Astrocyte of the hippocampus (primary cell): ENCODE measurements around the gene NDFIP1.
"Not testable (repeated sequence)": the region's sequence is repeated elsewhere in the genome, so short reads cannot be mapped to it uniquely, and the experiment has no call there.

Experiments used
- DNase-seq: peaks from one replicate; pipeline ENCODE4 v3.0.0; 2011; ENCODE audit warnings: low read depth, low spot score

NDFIP1 gene, protein sequence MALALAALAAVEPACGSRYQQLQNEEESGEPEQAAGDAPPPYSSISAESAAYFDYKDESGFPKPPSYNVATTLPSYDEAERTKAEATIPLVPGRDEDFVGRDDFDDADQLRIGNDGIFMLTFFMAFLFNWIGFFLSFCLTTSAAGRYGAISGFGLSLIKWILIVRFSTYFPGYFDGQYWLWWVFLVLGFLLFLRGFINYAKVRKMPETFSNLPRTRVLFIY

GRCh38 chr5:142108432-142109330 lies at the start of gene NDFIP1:
Gene NDFIP1 (plus strand): TSS chr5:142108779. CDS start chr5:142108975, 196 bp downstream.
- DNase-seq, result peak; percentile 95

DNA sequence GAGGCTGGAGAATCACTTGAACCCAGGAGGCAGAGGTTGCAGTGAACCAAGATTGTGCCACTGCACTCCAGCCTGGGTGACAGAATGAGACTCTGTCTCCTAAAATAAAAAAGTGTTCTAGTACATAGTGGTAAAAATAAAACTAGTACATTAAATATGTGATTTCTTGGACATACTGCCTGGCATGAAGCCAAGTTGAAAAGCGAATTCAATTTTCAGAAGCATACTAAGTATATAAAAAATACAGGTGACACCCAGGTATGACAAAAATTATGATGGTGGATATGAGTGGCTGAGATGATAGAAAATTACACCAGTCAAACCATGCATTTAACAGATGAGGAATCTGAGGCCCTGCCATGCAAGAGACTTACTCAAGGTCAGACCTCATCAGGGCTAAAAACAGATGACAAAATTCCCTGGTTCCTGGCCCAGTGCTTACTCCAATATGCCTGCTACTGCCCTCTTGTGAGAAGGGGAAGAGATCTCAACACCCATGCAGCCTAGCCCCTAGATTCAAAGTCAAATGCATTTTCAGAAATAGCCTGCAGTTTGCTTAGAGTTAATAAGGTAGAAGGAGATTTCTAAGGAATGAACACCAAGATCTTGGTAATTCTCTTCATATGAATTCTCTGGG lies 49.2 kb upstream of the NDFIP1 start:
- DNase-seq, result peak; percentile 23

- no peak for DNase-seq
Observed at GRCh38 chr5:142063376-142063775, 45.2 kb upstream of the NDFIP1 start.

DNA sequence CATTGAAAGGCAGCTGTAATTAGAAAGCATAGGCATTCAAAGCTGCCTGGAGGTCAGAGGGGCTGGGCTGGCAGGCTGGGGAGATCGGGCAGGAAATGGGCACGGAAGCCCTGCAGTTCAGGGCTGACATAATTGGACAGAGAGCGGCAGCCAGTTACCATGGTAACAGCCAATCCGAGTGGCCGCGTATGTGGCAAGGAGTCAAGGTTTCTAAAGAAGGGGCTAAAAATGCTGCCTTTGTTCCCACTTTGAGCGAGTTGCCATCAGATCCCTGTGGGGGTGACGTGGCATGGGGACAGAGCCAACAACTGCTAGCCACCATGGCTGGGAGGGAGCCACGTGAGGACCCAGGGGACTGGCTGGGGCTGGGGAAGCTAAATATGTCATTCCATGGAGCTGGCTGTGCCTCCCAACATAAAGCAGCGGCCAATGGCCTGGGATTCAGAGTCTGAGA lies 44.7 kb upstream of the NDFIP1 start:
- peak; percentile 98 for DNase-seq

DNA sequence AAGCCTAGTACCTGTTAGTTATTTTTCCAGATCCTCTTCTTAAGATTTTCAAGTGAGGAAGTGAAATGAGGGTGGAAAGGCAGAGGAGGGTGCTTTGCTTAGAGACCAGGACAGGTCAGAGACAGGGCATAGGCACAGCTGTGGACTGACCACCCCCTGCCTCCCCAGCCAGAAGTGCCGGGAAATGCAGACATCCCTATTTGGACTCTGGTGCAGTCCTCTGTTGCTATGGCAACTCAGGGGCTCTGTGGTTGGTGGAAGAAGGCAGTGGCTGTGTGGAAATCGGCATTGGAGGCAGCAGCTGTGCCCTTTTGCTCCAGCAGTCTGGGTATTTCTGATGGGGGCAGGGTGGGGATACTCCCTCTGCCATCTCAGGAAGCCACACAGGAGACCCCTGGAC lies 43.3 kb upstream of the NDFIP1 start:
- DNase-seq, result peak; percentile 81

- DNase-seq, result no peak
Observed at GRCh38 chr5:142069606-142070399, 38.8 kb upstream of the NDFIP1 start.

DNA sequence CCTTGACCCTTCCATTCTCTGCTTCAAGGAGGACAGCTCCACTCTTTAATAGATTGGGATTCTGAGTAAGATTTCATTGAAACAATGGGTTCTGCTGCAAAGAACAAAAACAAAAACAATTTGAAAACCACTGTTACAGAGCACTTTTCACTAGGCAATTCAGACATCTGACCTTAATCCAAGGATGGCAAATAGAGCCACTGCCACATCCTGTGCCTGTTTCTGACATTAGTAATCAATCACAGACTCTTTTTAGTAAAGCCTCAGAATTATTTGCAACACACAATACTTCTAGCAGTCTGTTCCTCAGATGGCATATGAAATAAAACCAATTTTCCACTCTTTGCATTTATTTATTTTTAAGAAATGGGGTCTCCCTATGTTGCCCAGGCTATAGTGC lies 37.8 kb upstream of the NDFIP1 start:
- DNase-seq, result no peak

- DNase-seq, result no peak
Observed at GRCh38 chr5:142072488-142072887, 36.1 kb upstream of the NDFIP1 start.

GRCh38 chr5:142073362-142073988 lies 35.1 kb upstream of the NDFIP1 start:
- DNase-seq, result no peak

DNA sequence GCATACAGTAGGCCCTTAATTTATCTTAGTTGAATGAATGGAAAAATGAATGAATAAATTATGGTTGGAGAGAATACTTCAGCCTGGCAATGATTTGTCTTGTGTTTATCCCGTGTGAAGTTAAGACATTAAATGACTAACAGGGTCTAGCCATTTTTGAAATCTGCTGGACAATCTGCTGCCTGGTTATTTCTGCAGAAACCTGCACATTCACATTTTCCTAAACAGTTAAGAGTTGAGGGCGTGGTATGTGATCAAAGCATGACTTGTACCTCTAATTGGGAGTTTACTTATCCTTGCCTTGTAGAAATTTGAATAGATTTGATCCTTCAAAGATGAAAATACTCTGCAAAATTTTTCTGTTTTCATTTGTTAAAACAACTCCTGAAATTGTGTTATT lies 34.6 kb upstream of the NDFIP1 start:
- no peak for DNase-seq

GRCh38 chr5:142078221-142078620 lies 30.4 kb upstream of the NDFIP1 start:
- DNase-seq, result no peak

DNA sequence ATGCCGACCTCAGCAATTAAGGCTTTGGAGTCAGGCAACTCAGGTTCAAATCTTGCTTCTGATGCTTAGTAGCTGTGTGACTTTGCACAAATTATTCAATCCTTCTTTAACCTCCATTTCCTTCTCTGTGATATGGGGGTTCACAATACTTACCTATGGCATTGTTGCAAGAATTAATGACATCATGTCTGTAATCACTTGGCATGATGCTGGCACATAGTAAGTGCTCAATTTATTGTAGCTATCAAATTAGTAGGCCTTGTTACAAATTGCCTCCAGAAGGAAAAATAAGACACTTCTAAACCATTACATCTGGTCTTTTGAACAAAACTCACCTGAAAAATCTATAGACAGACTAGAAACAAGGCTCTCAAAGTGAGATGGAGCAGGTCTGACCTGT lies 29.9 kb upstream of the NDFIP1 start:
- no peak for DNase-seq

GRCh38 chr5:142079306-142079721 lies 29.3 kb upstream of the NDFIP1 start:
- DNase-seq, result peak; percentile 39

DNA sequence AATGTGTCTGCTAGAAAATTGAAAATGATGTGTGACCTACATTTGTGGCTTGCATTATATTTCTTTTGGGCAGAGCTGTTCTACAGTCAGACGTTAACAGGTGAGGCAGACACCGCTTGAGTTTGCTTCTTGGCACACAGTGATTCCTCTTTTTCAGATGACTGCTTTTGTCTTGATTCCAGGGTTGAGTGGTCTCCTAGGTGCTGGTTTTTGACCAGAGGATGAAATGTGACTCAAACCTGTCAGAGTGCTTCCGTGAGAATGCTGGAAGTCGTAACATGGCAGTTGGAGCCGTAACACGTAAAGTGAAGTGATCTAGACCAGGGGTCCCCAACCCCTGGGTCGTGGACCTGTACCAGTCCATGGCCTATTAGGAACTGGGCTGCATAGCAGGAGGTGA lies 28.3 kb upstream of the NDFIP1 start:
- no peak for DNase-seq

DNA sequence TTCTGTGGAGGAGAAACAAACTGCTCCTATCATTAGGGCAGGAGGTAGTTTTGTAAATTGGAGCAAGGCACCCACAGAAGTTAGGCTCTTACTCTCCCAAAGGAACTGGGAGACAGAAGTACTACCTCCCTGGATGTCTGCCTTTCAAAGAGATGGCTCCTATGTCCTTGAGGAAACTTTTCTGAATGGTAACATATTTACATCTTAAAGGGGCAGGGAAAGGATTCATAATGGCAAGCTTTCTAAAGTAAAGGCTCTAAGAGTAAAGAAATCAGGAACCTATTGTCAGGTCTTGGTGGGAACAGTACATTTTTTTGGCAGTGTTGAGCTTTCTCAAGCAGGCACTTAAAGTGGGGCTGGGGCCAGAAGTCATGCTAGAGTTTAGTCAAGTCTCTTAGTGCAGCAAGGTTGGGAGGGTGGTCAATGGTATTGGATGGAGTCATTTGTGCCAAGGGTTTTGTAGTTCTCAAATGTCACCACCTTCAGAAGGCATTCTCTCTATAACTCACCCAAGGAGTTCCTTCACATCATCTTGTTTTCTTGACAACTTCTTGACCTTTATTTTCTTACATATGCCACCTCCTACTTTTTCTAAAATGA lies 26.3 kb upstream of the NDFIP1 start:
- no peak for DNase-seq

GRCh38 chr5:142086229-142086628 lies 22.4 kb upstream of the NDFIP1 start:
- DNase-seq, result no peak

- DNase-seq, result no peak
Observed at GRCh38 chr5:142086679-142087078, 21.9 kb upstream of the NDFIP1 start.

GRCh38 chr5:142087920-142088679 lies 20.5 kb upstream of the NDFIP1 start:
- DNase-seq, result no peak

DNA sequence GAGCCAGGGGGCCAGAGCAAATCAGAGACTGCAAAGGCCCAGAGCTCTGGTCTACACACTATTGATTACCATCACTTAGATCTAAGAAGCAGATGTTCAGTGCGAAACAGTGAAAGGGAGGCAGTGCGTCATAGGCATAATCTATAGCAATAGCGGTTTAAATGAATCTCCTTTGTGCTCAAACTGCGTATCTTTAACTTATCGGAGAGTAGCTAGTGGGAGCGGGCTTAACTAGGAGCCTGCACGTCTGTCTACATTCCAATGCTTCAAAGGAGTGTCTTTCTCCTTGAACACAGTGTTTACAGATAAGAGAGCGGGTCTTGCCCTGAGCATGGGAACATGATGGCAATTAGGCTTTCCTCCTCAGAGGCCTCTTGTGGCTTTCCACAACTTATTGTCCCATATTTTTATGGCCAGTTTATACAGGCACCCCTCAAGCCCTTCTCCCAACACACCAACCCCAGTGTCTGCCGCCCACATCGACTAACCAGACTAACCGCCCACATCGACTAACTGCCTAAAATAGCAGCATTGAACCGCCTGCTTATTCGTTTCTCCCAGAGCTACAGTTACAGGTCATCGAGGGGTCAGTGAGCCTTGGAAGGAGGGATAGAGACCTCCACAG lies 19.6 kb upstream of the NDFIP1 start:
- not testable (repeated sequence) for DNase-seq

GRCh38 chr5:142091012-142091411 lies 17.6 kb upstream of the NDFIP1 start:
- DNase-seq, result no peak
